Liver (tissue), 3 donors: ENCODE data around the gene FRRS1.
A peak's percentile ranks its signal among the peaks of the same experiment; 100 is the strongest.

Experiments
- CTCF ChIP-seq: fragments of 150-350 bp; IDR thresholded peaks from 2 replicates; pipeline ENCODE4 v1.5.1; 2017; ENCODE audit warnings: improper control_type of control experiment, low read depth, low read length; ENCODE audit not compliant: missing input control
- EGR1 ChIP-seq, 2 donors: IDR thresholded peaks; 2 replicates each; pipeline ENCODE4 v1.6.1; 2016 to 2018; ENCODE audit warnings: antibody characterized with exemption in 2 of 2, low read depth in 2 of 2
- TF ChIP-seq, protein P1 (sequence below): IDR thresholded peaks from 2 replicates; pipeline ENCODE4 v1.6.1; 2016; ENCODE audit warnings: antibody characterized with exemption, mild to moderate bottlenecking
- TF ChIP-seq, protein P2 (sequence below): IDR thresholded peaks from 2 replicates; pipeline ENCODE4 v1.6.1; 2016; ENCODE audit warnings: antibody characterized with exemption
- donor health status: healthy.
- donor health status: healthy.

- TF ChIP-seq, protein P1, sequence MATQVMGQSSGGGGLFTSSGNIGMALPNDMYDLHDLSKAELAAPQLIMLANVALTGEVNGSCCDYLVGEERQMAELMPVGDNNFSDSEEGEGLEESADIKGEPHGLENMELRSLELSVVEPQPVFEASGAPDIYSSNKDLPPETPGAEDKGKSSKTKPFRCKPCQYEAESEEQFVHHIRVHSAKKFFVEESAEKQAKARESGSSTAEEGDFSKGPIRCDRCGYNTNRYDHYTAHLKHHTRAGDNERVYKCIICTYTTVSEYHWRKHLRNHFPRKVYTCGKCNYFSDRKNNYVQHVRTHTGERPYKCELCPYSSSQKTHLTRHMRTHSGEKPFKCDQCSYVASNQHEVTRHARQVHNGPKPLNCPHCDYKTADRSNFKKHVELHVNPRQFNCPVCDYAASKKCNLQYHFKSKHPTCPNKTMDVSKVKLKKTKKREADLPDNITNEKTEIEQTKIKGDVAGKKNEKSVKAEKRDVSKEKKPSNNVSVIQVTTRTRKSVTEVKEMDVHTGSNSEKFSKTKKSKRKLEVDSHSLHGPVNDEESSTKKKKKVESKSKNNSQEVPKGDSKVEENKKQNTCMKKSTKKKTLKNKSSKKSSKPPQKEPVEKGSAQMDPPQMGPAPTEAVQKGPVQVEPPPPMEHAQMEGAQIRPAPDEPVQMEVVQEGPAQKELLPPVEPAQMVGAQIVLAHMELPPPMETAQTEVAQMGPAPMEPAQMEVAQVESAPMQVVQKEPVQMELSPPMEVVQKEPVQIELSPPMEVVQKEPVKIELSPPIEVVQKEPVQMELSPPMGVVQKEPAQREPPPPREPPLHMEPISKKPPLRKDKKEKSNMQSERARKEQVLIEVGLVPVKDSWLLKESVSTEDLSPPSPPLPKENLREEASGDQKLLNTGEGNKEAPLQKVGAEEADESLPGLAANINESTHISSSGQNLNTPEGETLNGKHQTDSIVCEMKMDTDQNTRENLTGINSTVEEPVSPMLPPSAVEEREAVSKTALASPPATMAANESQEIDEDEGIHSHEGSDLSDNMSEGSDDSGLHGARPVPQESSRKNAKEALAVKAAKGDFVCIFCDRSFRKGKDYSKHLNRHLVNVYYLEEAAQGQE: no peak
- TF ChIP-seq CTCF (peak; percentile 69), EGR1 (IDR thresholded peaks at IDR 0.05; ENCODE audit: low read depth in 2 of 2) (peak in 1 of 2 donors; percentile 55)
- TF ChIP-seq, protein P2, sequence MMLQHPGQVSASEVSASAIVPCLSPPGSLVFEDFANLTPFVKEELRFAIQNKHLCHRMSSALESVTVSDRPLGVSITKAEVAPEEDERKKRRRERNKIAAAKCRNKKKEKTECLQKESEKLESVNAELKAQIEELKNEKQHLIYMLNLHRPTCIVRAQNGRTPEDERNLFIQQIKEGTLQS: no peak
These were observed 42.1 kb upstream of the FRRS1 start for GRCh38 chr1:99808391-99809115.
